HCT116 (cell line): ENCODE data around the gene VSTM2L. TPM values are rescaled to one million over a fixed set of nuclear protein-coding genes. Genes with fewer than 3 reads are reported as not detected.

ENCODE experiments used
- ATAC-seq: fragments of 200-7000 bp; cut with Tn5 transposase; 2 replicates; pipeline ENCODE4 v1.9.1; 2020; ENCODE audit warnings: mild to moderate bottlenecking, moderate library complexity
- BruUV-seq: library from RNA; stranded (reverse); fragments of 400-500 nt; replicated peaks from 2 replicates; lab custom pipeline; 2021; lab: Mats Ljungman, UMichigan
- CTCF ChIA-PET: fragments of 300-600 bp; sonication (Branson Sonifier 250); formaldehyde crosslinking; loops from one replicate; lab custom pipeline; 2021; ENCODE audit warnings: antibody characterized with exemption; lab: Charles Lee
- POLR2A ChIA-PET: fragments of 300-600, 350-600 bp; sonication (Branson Sonifier 250); formaldehyde crosslinking; loops from one replicate; lab custom pipeline; 2021; ENCODE audit warnings: antibody characterized with exemption; lab: Charles Lee
- RAD21 ChIA-PET, 2 experiments: fragments of 300-600 bp; sonication (Branson Sonifier 250); formaldehyde crosslinking; loops; one replicate each; lab custom pipeline; 2023; ENCODE audit warnings: low total read pairs in 2 of 2; ENCODE audit not compliant: uncharacterized antibody in 2 of 2, unreplicated experiment in 2 of 2, low non-redundant PET in 1 of 2; lab: Charles Lee
- DNase-seq: peaks from one replicate; pipeline ENCODE4 v3.0.0-alpha.2; 2010; ENCODE audit warnings: low read depth, low spot score
- H2AFZ ChIP-seq: fragments of 200-600 bp; shearing (Covaris generic), sonication (generic); 2 replicates; pipeline ENCODE4 v1.6.1; 2017; ENCODE audit warnings: low read depth, mixed run types, mixed read lengths, antibody characterized with exemption, low read length; ENCODE audit not compliant: poor library complexity, severe bottlenecking
- H3K27ac ChIP-seq: 2 replicates; pipeline ENCODE4 v1.5.1; 2012; ENCODE audit warnings: low read depth, low read length
- H3K27me3 ChIP-seq: fragments of 200-600 bp; sonication (generic); 2 replicates; pipeline ENCODE4 v1.6.1; 2016; ENCODE audit warnings: mixed run types, low read length, mixed read lengths; ENCODE audit not compliant: insufficient read depth
- H3K36me3 ChIP-seq, 2 experiments: fragments of 200-500 bp in 1 of 2; fragments of 200-600 bp in 1 of 2; sonication (Bioruptor generic) in 1 of 2; sonication (generic) in 1 of 2; 2 replicates each; pipeline versions ENCODE4 v1.5.1 to v1.6.1; 2014 to 2016; ENCODE audit warnings: low read length in 2 of 2, inconsistent platforms in 1 of 2, mixed read lengths in 1 of 2, mixed run types in 1 of 2; ENCODE audit not compliant: insufficient read depth in 2 of 2, control insufficient read depth in 1 of 2
- H3K4me1 ChIP-seq, 2 experiments: fragments of 200-600 bp in 1 of 2; sonication (generic) in 1 of 2; 2 replicates each; pipeline versions ENCODE4 v1.5.1 to v1.6.1; 2012 to 2017; ENCODE audit warnings: low read length in 2 of 2, inconsistent platforms in 1 of 2, mild to moderate bottlenecking in 1 of 2, mixed read lengths in 1 of 2, mixed run types in 1 of 2, moderate library complexity in 1 of 2; ENCODE audit not compliant: insufficient read depth in 2 of 2, control insufficient read depth in 1 of 2
- H3K4me2 ChIP-seq: fragments of 200-600 bp; sonication (generic); 2 replicates; pipeline ENCODE4 v1.6.1; 2017; ENCODE audit warnings: mixed run types, low read length, mixed read lengths
- H3K4me3 ChIP-seq, 2 experiments: fragments of 200-600 bp in 1 of 2; sonication (generic) in 1 of 2; replicated peaks in 1 of 2; 2 replicates each; pipeline ENCODE4 v1.5.1; 2011 to 2016; ENCODE audit warnings: low read length in 2 of 2, control low read depth in 1 of 2, low read depth in 1 of 2, mild to moderate bottlenecking in 1 of 2, mixed read lengths in 1 of 2, mixed run types in 1 of 2
- H3K79me2 ChIP-seq: fragments of 200-600 bp; sonication (generic); 2 replicates; pipeline ENCODE4 v1.6.1; 2017; ENCODE audit warnings: mild to moderate bottlenecking, mixed run types, low read length, moderate library complexity, mixed read lengths; ENCODE audit not compliant: insufficient read depth
- H3K9ac ChIP-seq: fragments of 200-600 bp; sonication (generic); 2 replicates; pipeline ENCODE4 v1.6.1; 2016; ENCODE audit warnings: low read length, mixed read lengths
- H3K9me2 ChIP-seq: fragments of 200-600 bp; sonication (generic), shearing (Covaris generic); 2 replicates; pipeline ENCODE4 v1.6.1; 2017; ENCODE audit warnings: mixed run types, mild to moderate bottlenecking, moderate library complexity; ENCODE audit not compliant: insufficient read depth
- H3K9me3 ChIP-seq, 2 experiments: fragments of 200-500 bp in 1 of 2; fragments of 200-600 bp in 1 of 2; sonication (Bioruptor generic) in 1 of 2; sonication (generic) in 1 of 2; 2 replicates each; pipeline ENCODE4 v1.6.1; 2014 to 2017; ENCODE audit warnings: low read length in 2 of 2, mixed read lengths in 2 of 2, inconsistent platforms in 1 of 2, low read depth in 1 of 2, mild to moderate bottlenecking in 1 of 2, mixed run types in 1 of 2, moderate library complexity in 1 of 2; ENCODE audit not compliant: control insufficient read depth in 1 of 2, insufficient read depth in 1 of 2
- H4K20me1 ChIP-seq: fragments of 200-600 bp; sonication (generic), shearing (Covaris generic); 2 replicates; pipeline ENCODE4 v1.6.1; 2017; ENCODE audit warnings: mixed run types, mild to moderate bottlenecking, moderate library complexity; ENCODE audit not compliant: insufficient read depth
- CEBPB ChIP-seq: IDR thresholded peaks from 2 replicates; pipeline ENCODE4 v1.6.1; 2012; ENCODE audit warnings: low read depth
- CTCF ChIP-seq, 3 experiments: fragments of 200-600 bp in 1 of 3; sonication (generic) in 1 of 3; IDR thresholded peaks in 2 of 3; conservative IDR thresholded peaks in 1 of 3; 2 replicates each; pipeline ENCODE4 v1.5.1; 2012 to 2017; ENCODE audit warnings: low read depth in 2 of 3, low read length in 2 of 3, antibody characterized with exemption in 1 of 3, borderline replicate concordance in 1 of 3, control low read depth in 1 of 3, mild to moderate bottlenecking in 1 of 3, mixed read lengths in 1 of 3, mixed run types in 1 of 3, moderate library complexity in 1 of 3; ENCODE audit not compliant: insufficient read depth in 1 of 3
- ELF1 ChIP-seq: IDR thresholded peaks from 2 replicates; pipeline ENCODE4 v1.6.1; 2012; ENCODE audit warnings: low read depth, borderline replicate concordance
- EZH2 ChIP-seq: fragments of 200-600 bp; sonication (generic); IDR thresholded peaks from 2 replicates; pipeline ENCODE4 v1.6.1; 2017; ENCODE audit warnings: antibody characterized with exemption, mixed run types
- POLR2A ChIP-seq: IDR thresholded peaks from 2 replicates; pipeline ENCODE4 v1.7.0; 2011; ENCODE audit warnings: borderline replicate concordance; ENCODE audit not compliant: insufficient read depth, insufficient read length; ENCODE audit errors: extremely low read depth
- POLR2AphosphoS5 ChIP-seq: IDR thresholded peaks from 2 replicates; pipeline ENCODE4 v1.6.1; 2011; ENCODE audit warnings: mild to moderate bottlenecking, low read depth, low read length, moderate library complexity
- RAD21 ChIP-seq: IDR thresholded peaks from 2 replicates; pipeline ENCODE4 v1.6.1; 2012; ENCODE audit warnings: low read depth, mild to moderate bottlenecking
- TCF7L2 ChIP-seq: IDR thresholded peaks from 2 replicates; pipeline ENCODE4 v1.7.0; 2011; ENCODE audit warnings: borderline replicate concordance, inconsistent platforms; ENCODE audit not compliant: insufficient read depth, insufficient read length; ENCODE audit errors: extremely low read depth
- YY1 ChIP-seq: IDR thresholded peaks from 2 replicates; pipeline ENCODE4 v1.6.1; 2011; ENCODE audit warnings: low read length, low read depth, moderate library complexity, mild to moderate bottlenecking; ENCODE audit not compliant: insufficient replicate concordance; ENCODE audit errors: extremely low read depth
- ZFX ChIP-seq: fragments of 450-650 bp; IDR thresholded peaks from 2 replicates; pipeline ENCODE4 v1.6.1; 2017
- intact Hi-C: fragments of 100-400 bp; cut with micrococcal nuclease; formaldehyde crosslinking; loops from 2 replicates; pipeline ENCODE4 v1.10.0; 2022
- total RNA-seq: library from RNA; stranded (reverse); gene quantifications from one replicate; pipeline ENCODE4 v1.2.1, GENCODE V29; 2021; ENCODE audit not compliant: unreplicated experiment
- TF ChIP-seq, protein P1 (sequence below): IDR thresholded peaks from 2 replicates; pipeline ENCODE4 v1.6.1; 2011; ENCODE audit warnings: mild to moderate bottlenecking, low read length, moderate library complexity; ENCODE audit not compliant: insufficient replicate concordance; ENCODE audit errors: extremely low read depth
- TF ChIP-seq, protein P2 (sequence below): IDR thresholded peaks from 2 replicates; pipeline ENCODE4 v1.6.1; 2012

VSTM2L gene
- total RNA-seq, 1 experiment from 2014 or later, result 0.69 TPM

- Histone ChIP-seq H3K27ac (no peak overlapping the region), H3K9me2 (no peaks in the 10 kb centered on the region)
- no peak for TF ChIP-seq POLR2A
- no peak for TF ChIP-seq TCF7L2
- no peak for TF ChIP-seq RAD21
- TF ChIP-seq EZH2, result no peak
- no peak for TF ChIP-seq CEBPB
- no peak for TF ChIP-seq ELF1
- TF ChIP-seq, protein P1, sequence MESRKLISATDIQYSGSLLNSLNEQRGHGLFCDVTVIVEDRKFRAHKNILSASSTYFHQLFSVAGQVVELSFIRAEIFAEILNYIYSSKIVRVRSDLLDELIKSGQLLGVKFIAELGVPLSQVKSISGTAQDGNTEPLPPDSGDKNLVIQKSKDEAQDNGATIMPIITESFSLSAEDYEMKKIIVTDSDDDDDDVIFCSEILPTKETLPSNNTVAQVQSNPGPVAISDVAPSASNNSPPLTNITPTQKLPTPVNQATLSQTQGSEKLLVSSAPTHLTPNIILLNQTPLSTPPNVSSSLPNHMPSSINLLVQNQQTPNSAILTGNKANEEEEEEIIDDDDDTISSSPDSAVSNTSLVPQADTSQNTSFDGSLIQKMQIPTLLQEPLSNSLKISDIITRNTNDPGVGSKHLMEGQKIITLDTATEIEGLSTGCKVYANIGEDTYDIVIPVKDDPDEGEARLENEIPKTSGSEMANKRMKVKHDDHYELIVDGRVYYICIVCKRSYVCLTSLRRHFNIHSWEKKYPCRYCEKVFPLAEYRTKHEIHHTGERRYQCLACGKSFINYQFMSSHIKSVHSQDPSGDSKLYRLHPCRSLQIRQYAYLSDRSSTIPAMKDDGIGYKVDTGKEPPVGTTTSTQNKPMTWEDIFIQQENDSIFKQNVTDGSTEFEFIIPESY, result no peak
- TF ChIP-seq YY1, result no peak
- no peak for TF ChIP-seq POLR2AphosphoS5
- TF ChIP-seq, protein P2, sequence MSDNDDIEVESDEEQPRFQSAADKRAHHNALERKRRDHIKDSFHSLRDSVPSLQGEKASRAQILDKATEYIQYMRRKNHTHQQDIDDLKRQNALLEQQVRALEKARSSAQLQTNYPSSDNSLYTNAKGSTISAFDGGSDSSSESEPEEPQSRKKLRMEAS, result no peak
- no peak for TF ChIP-seq CTCF (IDR thresholded peaks at IDR 0.05 in 2 of 3, conservative IDR thresholded peaks at IDR 0.05 in 1 of 3; ENCODE audit: borderline replicate concordance in 1 of 3, insufficient read depth in 1 of 3, low read depth in 2 of 3, low read length in 2 of 3)
- TF ChIP-seq ZFX, result no peak
- TF ChIP-seq, all 23 proteins: peak for 0
- DNase-seq (no peak), ATAC-seq (no peak)
- H2AFZ ChIP-seq, result no peak overlapping the region
- H3K4me2 ChIP-seq, result no peak overlapping the region
- no peaks in the 10 kb centered on the region for H3K36me3 ChIP-seq
- H3K79me2 ChIP-seq, result no peaks in the 10 kb centered on the region
- intact Hi-C loops, result no loop called here
- no TSS peak for BruUV-seq
- no peaks in the 10 kb centered on the region for H3K9me3 ChIP-seq
- no peak overlapping the region for H3K9ac ChIP-seq
- no peaks in the 10 kb centered on the region for H3K27me3 ChIP-seq
- H4K20me1 ChIP-seq, result no peaks in the 10 kb centered on the region
- no peak overlapping the region for H3K4me3 ChIP-seq
- POLR2A ChIA-PET, result no interaction called here
- CTCF ChIA-PET, result no interaction called here
- H3K4me1 ChIP-seq, result no peaks in the 10 kb centered on the region
- RAD21 ChIA-PET, result no interaction called here
Observed at GRCh38 chr20:37888641-37889040, 14.3 kb upstream of the VSTM2L start.
